Measurements from ENCODE around the gene CAMK2G.

Gene CAMK2G

GRCh38 chr10:73887294-73888039 lies 13.1 kb upstream of the CAMK2G start:
- DNase-seq (ENCODE audit: low read depth), result peak; percentile 89
- peak; percentile 10 for TF ChIP-seq CTCF (conservative IDR thresholded peaks at IDR 0.05; ENCODE audit: low read depth, low read length)
- peak overlapping the region; percentile 6 for H3K4me3 ChIP-seq (ENCODE audit: low read length)

- no peak for TF ChIP-seq CTCF (conservative IDR thresholded peaks at IDR 0.05; ENCODE audit: low read depth, low read length)
- DNase-seq (ENCODE audit: low read depth), result no peak
- H3K4me3 ChIP-seq (ENCODE audit: low read length), result peak overlapping the region; percentile 1
Measured at GRCh38 chr10:73886661-73887293, 12.4 kb upstream of the CAMK2G start.

GRCh38 chr10:73886085-73886529 lies 11.8 kb upstream of the CAMK2G start:
- peak; percentile 88 for TF ChIP-seq CTCF (conservative IDR thresholded peaks at IDR 0.05; ENCODE audit: low read depth, low read length)
- no peak for DNase-seq (ENCODE audit: low read depth)
- no peak overlapping the region for H3K4me3 ChIP-seq (ENCODE audit: low read length)

- TF ChIP-seq CTCF (conservative IDR thresholded peaks at IDR 0.05; ENCODE audit: low read depth, low read length), result no peak
- H3K4me3 ChIP-seq (ENCODE audit: low read length), result no peak overlapping the region
- no peak for DNase-seq (ENCODE audit: low read depth)
Measured at GRCh38 chr10:73884017-73884416, 9.7 kb upstream of the CAMK2G start.

GRCh38 chr10:73881221-73881919 lies 7.0 kb upstream of the CAMK2G start:
- no peak for TF ChIP-seq CTCF (conservative IDR thresholded peaks at IDR 0.05; ENCODE audit: low read depth, low read length)
- no peak overlapping the region for H3K4me3 ChIP-seq (ENCODE audit: low read length)
- DNase-seq (ENCODE audit: low read depth), result no peak

GRCh38 chr10:73879296-73880173 lies 5.2 kb upstream of the CAMK2G start:
- H3K4me3 ChIP-seq (ENCODE audit: low read length), result no peak overlapping the region
- TF ChIP-seq CTCF (conservative IDR thresholded peaks at IDR 0.05; ENCODE audit: low read depth, low read length), result peak; percentile 94
- DNase-seq (ENCODE audit: low read depth), result no peak
